ENCODE data around the gene NUDT19.
"Not testable (repeated sequence)": the region's sequence is repeated elsewhere in the genome, so short reads cannot be mapped to it uniquely, and the experiment has no call there.

The NUDT19 gene

GRCh38 chr19:32675720-32676185 is 15.9 kb upstream of the NUDT19 start, which contains the start of gene RGS9BP:
Gene RGS9BP (plus strand): TSS chr19:32675848. CDS start chr19:32676264, 416 bp downstream.
- DNase-seq (ENCODE audit: low read depth): peak; percentile 56

GRCh38 chr19:32676186-32676894 is 15.3 kb upstream of the NUDT19 start:
- DNase-seq (ENCODE audit: low read depth): no peak

- no peak for DNase-seq (ENCODE audit: low read depth)
Measured at GRCh38 chr19:32676895-32677359, 14.7 kb upstream of the NUDT19 start.

GRCh38 chr19:32677657-32678056 is 14.0 kb upstream of the NUDT19 start:
- DNase-seq (ENCODE audit: low read depth): no peak

- DNase-seq (ENCODE audit: low read depth): no peak
Measured at GRCh38 chr19:32680986-32681385, 10.6 kb upstream of the NUDT19 start.

GRCh38 chr19:32682317-32682716 is 9.3 kb upstream of the NUDT19 start:
- DNase-seq (ENCODE audit: low read depth): no peak

- DNase-seq (ENCODE audit: low read depth): no peak
Measured at GRCh38 chr19:32686847-32687475, 4.7 kb upstream of the NUDT19 start.

- no peak for DNase-seq (ENCODE audit: low read depth)
Measured at GRCh38 chr19:32687681-32688080, 3.9 kb upstream of the NUDT19 start.

- no peak for DNase-seq (ENCODE audit: low read depth)
Measured at GRCh38 chr19:32688311-32688710, 3.3 kb upstream of the NUDT19 start.

- peak; percentile 38 for DNase-seq (ENCODE audit: low read depth)
Measured at GRCh38 chr19:32691952-32692726, 518 bp downstream of the NUDT19 start.

- DNase-seq (ENCODE audit: low read depth): no peak
Measured at GRCh38 chr19:32692727-32693061, 1.1 kb downstream of the NUDT19 start.

GRCh38 chr19:32693151-32694108 is 1.8 kb downstream of the NUDT19 start:
- not testable (repeated sequence) for DNase-seq (ENCODE audit: low read depth)

- DNase-seq (ENCODE audit: low read depth): not testable (repeated sequence)
Measured at GRCh38 chr19:32694316-32694715, 2.7 kb downstream of the NUDT19 start.

GRCh38 chr19:32694851-32695250 is 3.2 kb downstream of the NUDT19 start:
- DNase-seq (ENCODE audit: low read depth): not testable (repeated sequence)

- not testable (repeated sequence) for DNase-seq (ENCODE audit: low read depth)
Measured at GRCh38 chr19:32695506-32695905, 3.9 kb downstream of the NUDT19 start.

GRCh38 chr19:32696771-32697170 is 5.2 kb downstream of the NUDT19 start:
- not testable (repeated sequence) for DNase-seq (ENCODE audit: low read depth)

- DNase-seq (ENCODE audit: low read depth): not testable (repeated sequence)
Measured at GRCh38 chr19:32700129-32700528, 8.5 kb downstream of the NUDT19 start.

GRCh38 chr19:32702010-32702409 is 10.4 kb downstream of the NUDT19 start:
- no peak for DNase-seq (ENCODE audit: low read depth)

GRCh38 chr19:32704006-32704405 is 12.4 kb downstream of the NUDT19 start:
- not testable (repeated sequence) for DNase-seq (ENCODE audit: low read depth)

- DNase-seq (ENCODE audit: low read depth): no peak
Measured at GRCh38 chr19:32708457-32708856, 16.8 kb downstream of the NUDT19 start.

GRCh38 chr19:32709032-32709431 is 17.4 kb downstream of the NUDT19 start:
- DNase-seq (ENCODE audit: low read depth): no peak

All from stromal cell of bone marrow (primary cell).